ENCODE data around the gene IFNG. TPM values are rescaled to one million over a fixed set of nuclear protein-coding genes. Genes with fewer than 3 reads are reported as not detected.
"Not testable (repeated sequence)": the region's sequence is repeated elsewhere in the genome, so short reads cannot be mapped to it uniquely, and the experiment has no call there.

Gene IFNG
- 12.4 TPM for total RNA-seq

- H3K27me3 ChIP-seq (ENCODE audit: insufficient read depth, low read length) = no peaks in the 10 kb centered on the region
- H3K4me1 ChIP-seq (ENCODE audit: insufficient read depth, low read length) = no peaks in the 10 kb centered on the region
- H3K9me3 ChIP-seq (ENCODE audit: low read depth, low read length) = no peaks in the 10 kb centered on the region
- H3K4me3 ChIP-seq (ENCODE audit: low read length) = peak within 1 kb of the TSS; percentile 8
These were observed at the start of gene IFNG for GRCh38 chr12:68159681-68160304. Gene IFNG, minus strand, starts transcription at chr12:68159740. Its CDS starts 125 bp downstream, at chr12:68159615.

GRCh38 chr12:68209048-68209728, 49.6 kb upstream of the IFNG start:
- not testable (repeated sequence) for H3K27me3 ChIP-seq (ENCODE audit: insufficient read depth, low read length); H3K4me3 ChIP-seq (ENCODE audit: low read length); H3K4me1 ChIP-seq (ENCODE audit: insufficient read depth, low read length); H3K9me3 ChIP-seq (ENCODE audit: low read depth, low read length)

- H3K9me3 ChIP-seq (ENCODE audit: low read depth, low read length) = no peaks in the 10 kb centered on the region
- no peak overlapping the region for H3K4me3 ChIP-seq (ENCODE audit: low read length)
- peaks cover 2% of the 10 kb centered on the region for H3K27me3 ChIP-seq (ENCODE audit: insufficient read depth, low read length)
- peaks cover 7% of the 10 kb centered on the region for H3K4me1 ChIP-seq (ENCODE audit: insufficient read depth, low read length)
These were observed 47.7 kb upstream of the IFNG start for GRCh38 chr12:68207276-68207675.

- H3K4me3 ChIP-seq (ENCODE audit: low read length) = no peak overlapping the region
- H3K9me3 ChIP-seq (ENCODE audit: low read depth, low read length) = no peaks in the 10 kb centered on the region
- peaks cover 7% of the 10 kb centered on the region for H3K4me1 ChIP-seq (ENCODE audit: insufficient read depth, low read length)
- peaks cover under 1% of the 10 kb centered on the region for H3K27me3 ChIP-seq (ENCODE audit: insufficient read depth, low read length)
These were observed 46.9 kb upstream of the IFNG start for GRCh38 chr12:68206446-68206845.

- Histone ChIP-seq H3K4me3 (ENCODE audit: low read length) (no peak overlapping the region), H3K9me3 (ENCODE audit: low read depth, low read length) (no peaks in the 10 kb centered on the region), H3K27me3 (ENCODE audit: insufficient read depth, low read length) (no peaks in the 10 kb centered on the region), H3K4me1 (ENCODE audit: insufficient read depth, low read length) (peaks cover 7% of the 10 kb centered on the region)
These were observed 43.9 kb upstream of the IFNG start for GRCh38 chr12:68203460-68203875.

GRCh38 chr12:68200854-68201253, 41.3 kb upstream of the IFNG start:
- H3K4me1 ChIP-seq (ENCODE audit: insufficient read depth, low read length) = peaks cover 7% of the 10 kb centered on the region
- H3K27me3 ChIP-seq (ENCODE audit: insufficient read depth, low read length) = no peaks in the 10 kb centered on the region
- no peak overlapping the region for H3K4me3 ChIP-seq (ENCODE audit: low read length)
- H3K9me3 ChIP-seq (ENCODE audit: low read depth, low read length) = no peaks in the 10 kb centered on the region

- H3K27me3 ChIP-seq (ENCODE audit: insufficient read depth, low read length) = no peaks in the 10 kb centered on the region
- H3K4me1 ChIP-seq (ENCODE audit: insufficient read depth, low read length) = peaks cover 7% of the 10 kb centered on the region
- no peaks in the 10 kb centered on the region for H3K9me3 ChIP-seq (ENCODE audit: low read depth, low read length)
- no peak overlapping the region for H3K4me3 ChIP-seq (ENCODE audit: low read length)
These were observed 39.6 kb upstream of the IFNG start for GRCh38 chr12:68199127-68199526.

GRCh38 chr12:68198507-68199086, 39.1 kb upstream of the IFNG start:
- Histone ChIP-seq H3K4me1 (ENCODE audit: insufficient read depth, low read length) (peaks cover 7% of the 10 kb centered on the region), H3K9me3 (ENCODE audit: low read depth, low read length) (no peaks in the 10 kb centered on the region), H3K27me3 (ENCODE audit: insufficient read depth, low read length) (no peaks in the 10 kb centered on the region), H3K4me3 (ENCODE audit: low read length) (no peak overlapping the region)

GRCh38 chr12:68190301-68190700, 30.8 kb upstream of the IFNG start:
- Histone ChIP-seq H3K27me3 (ENCODE audit: insufficient read depth, low read length) (no peaks in the 10 kb centered on the region), H3K4me3 (ENCODE audit: low read length) (no peak overlapping the region), H3K9me3 (ENCODE audit: low read depth, low read length) (no peaks in the 10 kb centered on the region), H3K4me1 (ENCODE audit: insufficient read depth, low read length) (no peaks in the 10 kb centered on the region)

- Histone ChIP-seq H3K27me3 (ENCODE audit: insufficient read depth, low read length) (no peaks in the 10 kb centered on the region), H3K9me3 (ENCODE audit: low read depth, low read length) (no peaks in the 10 kb centered on the region), H3K4me1 (ENCODE audit: insufficient read depth, low read length) (no peaks in the 10 kb centered on the region), H3K4me3 (ENCODE audit: low read length) (no peak overlapping the region)
These were observed 30.3 kb upstream of the IFNG start for GRCh38 chr12:68189821-68190242.

GRCh38 chr12:68185598-68185997, 26.1 kb upstream of the IFNG start:
- Histone ChIP-seq H3K4me1 (ENCODE audit: insufficient read depth, low read length) (peaks cover 15% of the 10 kb centered on the region), H3K9me3 (ENCODE audit: low read depth, low read length) (no peaks in the 10 kb centered on the region), H3K4me3 (ENCODE audit: low read length) (no peak overlapping the region), H3K27me3 (ENCODE audit: insufficient read depth, low read length) (no peaks in the 10 kb centered on the region)

GRCh38 chr12:68180792-68181744, 21.5 kb upstream of the IFNG start:
- H3K9me3 ChIP-seq (ENCODE audit: low read depth, low read length) = no peaks in the 10 kb centered on the region
- no peak overlapping the region for H3K4me3 ChIP-seq (ENCODE audit: low read length)
- no peaks in the 10 kb centered on the region for H3K27me3 ChIP-seq (ENCODE audit: insufficient read depth, low read length)
- peaks cover 23% of the 10 kb centered on the region for H3K4me1 ChIP-seq (ENCODE audit: insufficient read depth, low read length)

GRCh38 chr12:68178774-68179439, 19.4 kb upstream of the IFNG start:
- H3K9me3 ChIP-seq (ENCODE audit: low read depth, low read length) = no peaks in the 10 kb centered on the region
- peaks cover 29% of the 10 kb centered on the region for H3K4me1 ChIP-seq (ENCODE audit: insufficient read depth, low read length)
- no peak overlapping the region for H3K4me3 ChIP-seq (ENCODE audit: low read length)
- H3K27me3 ChIP-seq (ENCODE audit: insufficient read depth, low read length) = no peaks in the 10 kb centered on the region

- Histone ChIP-seq H3K4me3 (ENCODE audit: low read length) (no peak overlapping the region), H3K4me1 (ENCODE audit: insufficient read depth, low read length) (peaks cover 29% of the 10 kb centered on the region), H3K9me3 (ENCODE audit: low read depth, low read length) (no peaks in the 10 kb centered on the region), H3K27me3 (ENCODE audit: insufficient read depth, low read length) (no peaks in the 10 kb centered on the region)
These were observed 18.6 kb upstream of the IFNG start for GRCh38 chr12:68178184-68178583.

Measured in mononuclear cell (primary cell).